HFF-Myc (cell line): ENCODE results near the gene C1orf216.

Source experiments
- DNase-seq: peaks from one replicate; pipeline ENCODE4 v3.0.0-alpha.2; 2011; ENCODE audit warnings: low read depth; ENCODE audit errors: extremely low read depth
- H3K4me3 ChIP-seq: replicated peaks from 2 replicates; pipeline ENCODE4 v1.5.1; 2011; ENCODE audit warnings: low read depth, mild to moderate bottlenecking, control low read depth, low read length
- TF ChIP-seq, protein P1 (sequence below): IDR thresholded peaks from 2 replicates; pipeline ENCODE4 v1.5.1; 2012; ENCODE audit warnings: mild to moderate bottlenecking, low read depth, low read length, control low read depth; ENCODE audit errors: missing control alignments

The C1orf216 gene, protein sequence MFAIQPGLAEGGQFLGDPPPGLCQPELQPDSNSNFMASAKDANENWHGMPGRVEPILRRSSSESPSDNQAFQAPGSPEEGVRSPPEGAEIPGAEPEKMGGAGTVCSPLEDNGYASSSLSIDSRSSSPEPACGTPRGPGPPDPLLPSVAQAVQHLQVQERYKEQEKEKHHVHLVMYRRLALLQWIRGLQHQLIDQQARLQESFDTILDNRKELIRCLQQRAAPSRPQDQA

DNA sequence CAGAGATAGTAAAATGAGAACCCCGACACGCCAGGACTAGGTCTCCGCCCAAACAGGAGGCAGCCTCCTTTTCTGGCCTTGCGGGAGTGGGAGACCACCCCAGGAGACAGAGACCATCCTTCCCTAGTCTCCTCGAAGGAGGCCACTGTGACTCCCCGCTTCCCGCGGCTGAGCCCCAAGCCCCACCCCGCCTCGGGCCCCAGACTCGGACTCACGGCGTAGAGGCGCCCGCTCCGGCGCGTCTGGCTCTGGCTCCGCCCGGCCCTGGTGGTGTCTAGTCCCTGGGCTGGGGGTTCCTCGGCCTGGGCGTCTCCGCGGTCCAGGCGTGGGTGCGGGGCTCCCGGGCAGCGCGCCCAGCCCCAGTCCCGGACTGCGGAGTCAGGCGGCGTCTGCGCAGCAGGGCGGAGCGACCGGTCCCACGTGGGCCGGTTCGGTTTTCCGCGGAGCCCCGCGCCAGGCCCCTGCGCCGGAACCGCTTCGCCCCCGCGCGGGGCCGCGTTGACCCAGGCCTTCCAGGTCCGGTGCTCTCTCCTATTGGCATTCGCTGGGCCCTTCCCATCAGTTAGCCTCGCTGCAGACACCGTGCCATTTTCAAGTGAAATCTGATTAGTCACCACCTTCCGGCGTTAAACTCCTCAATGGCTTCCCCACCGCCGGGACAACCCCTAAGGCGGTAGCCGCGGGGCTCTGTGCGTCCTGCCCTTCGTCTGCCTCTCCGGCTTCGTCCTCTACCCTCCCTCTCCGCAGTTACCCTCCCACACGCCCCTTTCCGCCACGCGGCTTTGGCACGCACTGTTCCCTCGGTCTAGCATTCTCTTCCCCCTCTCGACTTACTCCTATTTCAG is at the start of gene C1orf216:
C1orf216 (minus strand) TSS at position 393 of the 845 bp plus-strand sequence. CDS start 2,563 bp downstream, outside the sequence.
- TF ChIP-seq, protein P1, sequence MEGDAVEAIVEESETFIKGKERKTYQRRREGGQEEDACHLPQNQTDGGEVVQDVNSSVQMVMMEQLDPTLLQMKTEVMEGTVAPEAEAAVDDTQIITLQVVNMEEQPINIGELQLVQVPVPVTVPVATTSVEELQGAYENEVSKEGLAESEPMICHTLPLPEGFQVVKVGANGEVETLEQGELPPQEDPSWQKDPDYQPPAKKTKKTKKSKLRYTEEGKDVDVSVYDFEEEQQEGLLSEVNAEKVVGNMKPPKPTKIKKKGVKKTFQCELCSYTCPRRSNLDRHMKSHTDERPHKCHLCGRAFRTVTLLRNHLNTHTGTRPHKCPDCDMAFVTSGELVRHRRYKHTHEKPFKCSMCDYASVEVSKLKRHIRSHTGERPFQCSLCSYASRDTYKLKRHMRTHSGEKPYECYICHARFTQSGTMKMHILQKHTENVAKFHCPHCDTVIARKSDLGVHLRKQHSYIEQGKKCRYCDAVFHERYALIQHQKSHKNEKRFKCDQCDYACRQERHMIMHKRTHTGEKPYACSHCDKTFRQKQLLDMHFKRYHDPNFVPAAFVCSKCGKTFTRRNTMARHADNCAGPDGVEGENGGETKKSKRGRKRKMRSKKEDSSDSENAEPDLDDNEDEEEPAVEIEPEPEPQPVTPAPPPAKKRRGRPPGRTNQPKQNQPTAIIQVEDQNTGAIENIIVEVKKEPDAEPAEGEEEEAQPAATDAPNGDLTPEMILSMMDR: no peak
- DNase-seq: peak; percentile 42
- peak within 1 kb of the TSS; percentile 81 for H3K4me3 ChIP-seq

DNA sequence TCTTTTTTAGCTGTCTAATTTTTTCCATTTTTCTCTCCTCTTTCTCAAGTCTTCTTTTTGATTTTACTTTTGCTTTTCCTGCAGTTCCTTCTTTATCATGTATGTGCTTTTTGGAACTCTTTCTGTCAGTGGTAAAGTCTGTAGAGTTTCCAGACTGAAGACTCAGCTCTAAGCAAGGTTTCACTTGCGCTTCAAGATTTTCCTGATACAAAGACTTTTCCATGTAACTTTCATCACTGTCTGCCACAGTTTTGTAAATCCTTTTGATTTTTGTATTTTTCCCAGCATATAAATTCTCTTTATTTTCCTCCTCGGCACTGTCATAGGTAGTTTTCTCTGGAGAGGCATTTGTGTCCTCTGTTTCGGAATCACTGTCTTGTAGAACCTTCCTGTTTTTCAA is 45.6 kb upstream of the C1orf216 start:
- TF ChIP-seq, protein P1: no peak
- DNase-seq: no peak
- H3K4me3 ChIP-seq: no peak overlapping the region

DNA sequence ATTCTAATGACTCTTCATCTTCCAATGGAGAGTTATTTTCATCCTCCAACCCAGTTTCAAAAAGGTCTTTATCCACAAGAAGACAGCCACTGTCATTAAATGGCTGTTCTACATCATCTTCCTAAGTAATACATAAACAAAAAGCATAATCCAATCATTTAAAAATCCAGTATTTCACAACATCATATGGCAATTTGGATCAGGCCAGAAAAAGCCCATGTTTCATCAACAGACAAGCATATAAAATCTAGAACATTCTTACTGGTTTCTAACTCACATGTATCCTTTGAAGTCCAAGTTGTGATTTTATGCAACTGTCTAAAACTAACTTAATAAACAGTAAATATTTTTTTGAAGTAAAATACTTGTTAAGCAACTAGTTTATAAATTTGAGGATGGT is 44.5 kb upstream of the C1orf216 start:
- no peak for DNase-seq
- TF ChIP-seq, protein P1: no peak
- H3K4me3 ChIP-seq: no peak overlapping the region

DNA sequence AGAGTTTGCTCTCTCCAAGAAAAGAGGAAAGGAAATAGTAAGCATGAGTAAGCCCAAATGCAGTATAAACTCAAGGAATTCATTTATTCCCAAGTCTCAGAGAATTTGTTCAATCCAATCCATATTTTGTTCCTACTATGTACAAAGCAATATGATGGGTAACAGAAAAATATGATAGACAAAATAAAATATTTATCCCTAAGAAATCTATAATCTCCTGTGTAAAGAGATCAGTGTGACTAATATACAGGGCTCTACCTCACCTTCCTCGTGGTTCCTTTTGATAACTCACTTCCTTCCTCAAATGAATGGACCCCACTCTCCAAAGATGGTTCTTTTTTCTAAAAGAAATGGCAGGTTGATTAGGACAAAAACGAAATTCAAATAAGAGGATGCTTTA is 43.5 kb upstream of the C1orf216 start:
- TF ChIP-seq, protein P1: no peak
- no peak for DNase-seq
- H3K4me3 ChIP-seq: no peak overlapping the region

DNA sequence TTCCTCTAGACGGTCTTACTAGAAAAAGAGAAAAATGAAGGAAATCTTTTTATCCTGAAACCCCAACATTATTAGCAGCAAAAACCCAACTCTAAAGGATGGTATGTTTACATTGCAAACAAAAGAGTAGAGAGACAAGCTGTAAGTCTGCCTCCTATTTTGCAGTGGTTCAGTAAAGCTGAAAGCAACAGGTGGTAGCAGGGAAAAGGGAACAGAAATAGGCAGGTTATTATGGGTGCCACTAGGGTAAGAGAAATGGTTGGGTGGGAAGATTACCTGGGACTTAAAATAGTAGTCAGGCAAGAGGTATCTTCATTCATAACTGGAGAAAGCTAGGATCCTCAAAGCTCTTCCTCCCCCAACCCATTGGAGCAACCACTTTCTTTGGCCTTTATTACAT is 37.4 kb upstream of the C1orf216 start:
- no peak overlapping the region for H3K4me3 ChIP-seq
- TF ChIP-seq, protein P1: no peak
- no peak for DNase-seq

DNA sequence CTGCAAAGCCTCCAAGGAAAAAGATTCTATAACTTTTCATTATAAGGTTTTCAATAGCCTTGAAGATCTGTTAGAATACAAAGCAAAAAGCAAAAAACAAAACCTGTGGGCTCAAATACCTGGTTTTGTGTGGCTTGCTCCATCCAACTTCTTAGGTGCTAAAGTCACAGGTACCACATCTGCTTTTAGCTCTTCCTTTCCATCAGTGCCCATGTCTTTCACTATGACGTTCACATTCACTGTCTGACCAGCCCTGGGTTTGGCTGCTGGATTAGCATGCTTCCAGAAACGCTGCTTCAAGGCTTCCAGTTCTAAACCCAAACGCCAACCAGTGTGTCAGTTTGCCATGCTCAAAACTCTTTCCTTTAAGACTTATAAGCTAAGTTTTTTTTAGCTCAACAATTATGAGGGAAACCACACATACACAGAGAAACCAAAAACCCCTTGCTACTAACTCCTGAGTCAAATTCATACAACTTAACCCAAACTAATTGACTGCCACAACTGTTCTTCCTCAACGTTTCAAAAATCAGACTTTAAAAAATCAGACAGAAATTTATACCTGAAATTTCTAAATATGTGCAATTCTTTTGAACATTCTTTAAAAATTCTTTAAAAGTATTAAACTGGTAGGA is 35.1 kb upstream of the C1orf216 start:
- TF ChIP-seq, protein P1: no peak
- H3K4me3 ChIP-seq: no peak overlapping the region
- no peak for DNase-seq
